Vagina (tissue), 2 donors: ENCODE results near the gene LRRFIP1.

Experiments used
- CTCF ChIP-seq, 3 experiments: fragments of 450-650 bp in 2 of 3; fragments of 200-600 bp in 1 of 3; sonication (generic) in 1 of 3; IDR thresholded peaks; one replicate each; pipeline ENCODE4 v1.5.1; 2017 to 2019; ENCODE audit warnings: antibody characterized with exemption in 3 of 3, mild to moderate bottlenecking in 2 of 3, moderate library complexity in 2 of 3
- POLR2A ChIP-seq, 2 donors: fragments of 450-650 bp; IDR thresholded peaks; one replicate each; pipeline ENCODE4 v1.6.1; 2017; ENCODE audit warnings: antibody characterized with exemption in 2 of 2, mild to moderate bottlenecking in 2 of 2, moderate library complexity in 2 of 2
- POLR2AphosphoS5 ChIP-seq, 2 donors: sonication (generic); formaldehyde crosslinking; IDR thresholded peaks; one replicate each; pipeline ENCODE4 v1.9.0; 2017; ENCODE audit warnings: antibody characterized with exemption in 2 of 2, mild to moderate bottlenecking in 2 of 2, low read depth in 1 of 2; ENCODE audit not compliant: insufficient read depth in 1 of 2

DNA sequence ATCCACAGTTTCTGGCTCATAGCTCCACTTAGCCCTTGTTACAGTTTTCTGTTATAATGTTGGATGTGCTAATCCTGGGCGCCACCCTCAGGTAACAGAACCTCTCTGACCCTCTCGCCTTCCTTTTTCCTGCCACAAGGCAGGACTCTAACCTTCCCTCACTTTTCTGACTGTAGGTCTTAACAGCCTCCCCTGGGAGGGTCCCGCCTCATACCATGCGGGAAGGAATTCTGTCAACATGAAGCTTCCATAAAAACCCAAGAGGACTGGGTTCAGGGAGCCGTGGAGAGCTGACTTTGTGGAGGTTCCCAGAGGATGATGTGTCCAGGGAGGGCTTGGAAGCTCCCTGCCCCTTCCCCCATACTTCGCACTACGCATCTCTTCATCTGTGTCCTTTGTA lies 25.0 kb upstream of the LRRFIP1 start:
- no peak for TF ChIP-seq CTCF (IDR thresholded peaks at IDR 0.05)
- TF ChIP-seq POLR2A (IDR thresholded peaks at IDR 0.05): no peak
- no peak for TF ChIP-seq POLR2AphosphoS5 (IDR thresholded peaks at IDR 0.05; ENCODE audit: insufficient read depth in 1 of 2, low read depth in 1 of 2)
